Epithelial cell of proximal tubule (primary cell): ENCODE measurements around the gene SMOC2. TPM values are rescaled to one million over a fixed set of nuclear protein-coding genes. Genes with fewer than 3 reads are reported as not detected.

Experiments used
- DNase-seq: peaks from one replicate; pipeline ENCODE4 v3.0.0-alpha.2; 2011; ENCODE audit warnings: low read depth
- H3K4me3 ChIP-seq: 2 replicates; pipeline ENCODE4 v1.5.1; 2011; ENCODE audit warnings: low read depth, mild to moderate bottlenecking, low read length
- total RNA-seq: library from RNA; depleted of rRNA; stranded (reverse); fragments of >200 nt; gene quantifications from 2 replicates; pipeline ENCODE4 v1.2.3, GENCODE V29; 2015
- TF ChIP-seq, protein P1 (sequence below): conservative IDR thresholded peaks from 2 replicates; pipeline ENCODE4 v1.5.1; 2012; ENCODE audit warnings: low read depth, mild to moderate bottlenecking, low read length

The SMOC2 gene
- total RNA-seq, 1 donor from 2014 or later: 0.35 TPM

DNA sequence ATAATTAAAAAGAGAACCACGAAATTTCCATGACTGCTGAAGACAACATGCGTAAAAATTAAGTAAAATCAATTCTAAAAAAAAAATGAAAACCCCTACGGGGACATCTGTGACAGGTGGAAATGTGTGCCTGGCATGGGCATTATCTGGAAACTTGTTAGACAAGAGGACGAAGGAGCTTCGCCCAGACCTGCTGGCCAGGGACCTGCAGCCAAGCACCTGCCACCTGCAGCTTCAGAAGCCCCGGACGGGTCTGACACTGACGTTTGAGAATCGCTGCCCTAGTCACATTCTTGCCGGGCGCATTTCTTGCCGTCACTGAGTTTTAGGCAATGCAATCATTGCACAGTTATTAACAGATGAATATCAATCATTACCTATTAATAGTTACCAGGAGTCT lies 140.3 kb downstream of the SMOC2 start:
- no peak overlapping the region for H3K4me3 ChIP-seq
- TF ChIP-seq, protein P1, sequence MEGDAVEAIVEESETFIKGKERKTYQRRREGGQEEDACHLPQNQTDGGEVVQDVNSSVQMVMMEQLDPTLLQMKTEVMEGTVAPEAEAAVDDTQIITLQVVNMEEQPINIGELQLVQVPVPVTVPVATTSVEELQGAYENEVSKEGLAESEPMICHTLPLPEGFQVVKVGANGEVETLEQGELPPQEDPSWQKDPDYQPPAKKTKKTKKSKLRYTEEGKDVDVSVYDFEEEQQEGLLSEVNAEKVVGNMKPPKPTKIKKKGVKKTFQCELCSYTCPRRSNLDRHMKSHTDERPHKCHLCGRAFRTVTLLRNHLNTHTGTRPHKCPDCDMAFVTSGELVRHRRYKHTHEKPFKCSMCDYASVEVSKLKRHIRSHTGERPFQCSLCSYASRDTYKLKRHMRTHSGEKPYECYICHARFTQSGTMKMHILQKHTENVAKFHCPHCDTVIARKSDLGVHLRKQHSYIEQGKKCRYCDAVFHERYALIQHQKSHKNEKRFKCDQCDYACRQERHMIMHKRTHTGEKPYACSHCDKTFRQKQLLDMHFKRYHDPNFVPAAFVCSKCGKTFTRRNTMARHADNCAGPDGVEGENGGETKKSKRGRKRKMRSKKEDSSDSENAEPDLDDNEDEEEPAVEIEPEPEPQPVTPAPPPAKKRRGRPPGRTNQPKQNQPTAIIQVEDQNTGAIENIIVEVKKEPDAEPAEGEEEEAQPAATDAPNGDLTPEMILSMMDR: no peak
- DNase-seq: no peak

DNA sequence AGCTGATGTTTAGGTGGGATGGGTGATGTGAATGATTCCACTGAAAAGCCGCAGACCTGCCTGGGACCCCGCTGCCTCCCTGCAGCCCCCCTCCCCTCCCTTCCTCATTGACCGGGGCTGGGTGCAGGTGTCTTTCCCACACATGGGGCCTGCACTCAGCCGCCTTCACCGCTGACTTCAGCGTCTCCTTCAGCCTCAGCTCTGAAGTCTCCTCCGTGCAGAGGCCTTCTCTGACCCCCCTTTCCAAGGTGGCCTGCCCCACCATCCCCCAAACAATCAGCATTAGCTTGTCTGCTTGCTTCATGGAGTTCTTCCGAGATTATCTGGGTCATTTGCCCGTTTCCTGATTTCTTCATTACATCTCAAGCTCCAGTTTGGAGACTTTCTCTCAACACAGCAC lies 140.7 kb downstream of the SMOC2 start:
- H3K4me3 ChIP-seq: no peak overlapping the region
- DNase-seq: no peak
- TF ChIP-seq, protein P1: no peak

DNA sequence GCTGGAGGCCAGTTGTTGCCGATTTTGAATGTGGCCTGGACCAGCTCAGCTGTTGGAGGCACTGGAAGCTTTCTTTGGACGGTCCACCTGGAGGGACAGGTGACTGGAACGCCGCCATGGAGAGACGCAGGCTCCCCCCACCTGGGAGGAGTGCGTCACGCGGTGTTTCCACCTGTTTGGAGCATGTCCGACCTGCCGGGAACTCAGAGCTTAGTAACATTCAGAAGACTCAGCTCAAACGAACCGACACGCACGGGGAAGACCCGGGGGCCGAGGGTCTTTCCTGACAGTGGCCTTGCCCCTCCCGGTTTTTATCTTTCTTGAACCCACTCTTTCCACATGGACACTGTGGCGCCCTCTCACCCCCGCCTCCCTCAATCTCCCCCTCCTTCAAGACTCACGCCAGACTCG lies 141.6 kb downstream of the SMOC2 start:
- no peak overlapping the region for H3K4me3 ChIP-seq
- no peak for DNase-seq
- TF ChIP-seq, protein P1: no peak

DNA sequence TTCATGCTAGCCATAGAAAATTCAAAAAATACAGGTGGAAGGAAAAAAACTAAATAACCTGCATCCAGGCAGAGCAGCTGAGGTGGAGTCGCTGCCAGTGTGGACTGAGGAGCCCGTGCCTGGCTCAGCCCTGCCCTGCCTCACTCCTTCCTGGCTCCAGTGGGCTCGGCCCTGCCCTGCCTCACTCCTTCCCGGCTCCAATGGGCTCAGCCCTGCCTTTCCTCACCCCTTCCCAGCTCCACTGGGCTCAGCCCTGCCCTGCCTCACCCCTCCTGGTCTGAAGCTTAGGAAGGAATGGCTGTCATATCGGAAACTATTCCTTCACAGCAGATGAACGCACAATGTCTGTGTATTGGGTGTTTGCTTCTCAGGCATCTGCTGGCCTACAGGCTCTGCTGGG lies 142.1 kb downstream of the SMOC2 start:
- H3K4me3 ChIP-seq: no peak overlapping the region
- no peak for DNase-seq
- TF ChIP-seq, protein P1: no peak

DNA sequence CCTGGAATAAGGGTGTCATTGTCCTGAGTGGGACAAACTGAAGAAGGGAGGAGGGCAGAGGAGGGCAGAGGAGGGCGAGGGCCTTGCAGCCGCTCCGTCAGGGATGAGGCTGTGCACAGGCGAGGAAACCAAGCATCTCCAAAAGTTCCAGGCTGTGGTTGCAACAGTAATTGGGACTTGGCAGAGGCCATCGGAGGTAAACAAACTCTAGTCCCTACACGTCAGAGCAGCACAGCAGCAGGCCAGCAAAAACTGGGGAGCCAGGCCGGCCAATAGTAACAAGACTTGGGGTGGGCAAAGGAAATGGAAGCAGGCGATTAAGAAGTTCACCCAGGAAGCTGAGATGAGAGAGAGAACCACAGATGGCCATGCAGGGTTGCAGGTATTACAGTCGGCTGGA lies 142.8 kb downstream of the SMOC2 start:
- no peak for DNase-seq
- TF ChIP-seq, protein P1: no peak
- H3K4me3 ChIP-seq: no peak overlapping the region

DNA sequence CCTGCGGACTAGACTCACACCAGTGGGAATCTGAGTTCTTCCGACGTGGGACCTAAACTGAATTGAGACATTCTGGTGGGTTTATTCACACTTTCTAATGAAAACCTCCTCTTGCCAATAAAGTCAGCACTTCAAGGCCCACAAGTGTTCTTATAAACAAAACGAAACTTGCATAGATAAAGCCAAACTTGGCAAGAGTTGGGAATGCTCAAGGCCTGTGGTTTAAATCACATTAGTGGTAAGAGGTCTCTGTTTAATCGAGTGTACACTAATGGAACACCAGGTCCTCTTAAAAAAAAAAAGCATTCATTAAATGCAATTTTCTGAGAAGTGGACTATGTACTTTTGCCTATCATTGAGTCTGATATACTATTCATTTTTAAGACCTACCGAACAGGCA lies 143.3 kb downstream of the SMOC2 start:
- TF ChIP-seq, protein P1: no peak
- no peak for DNase-seq
- no peak overlapping the region for H3K4me3 ChIP-seq

DNA sequence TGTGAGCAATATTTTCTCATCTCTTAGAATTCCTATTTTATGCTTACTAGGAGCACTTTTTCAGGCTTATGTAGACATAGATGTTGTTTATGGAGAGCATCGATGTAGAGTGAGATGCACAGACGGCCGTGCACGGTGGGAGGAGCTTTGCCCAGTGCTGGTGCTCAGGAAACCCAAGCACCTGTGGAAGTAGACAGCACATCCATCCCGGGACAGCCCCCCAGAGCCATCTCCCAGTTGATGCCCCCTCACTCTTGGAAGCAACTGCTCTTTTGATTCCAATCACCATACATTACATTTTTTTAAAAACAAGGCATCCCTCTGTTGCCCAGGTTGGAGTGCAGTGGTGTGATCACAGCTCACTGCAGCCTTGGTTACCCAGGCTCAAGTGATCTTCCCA lies 143.7 kb downstream of the SMOC2 start:
- TF ChIP-seq, protein P1: no peak
- no peak overlapping the region for H3K4me3 ChIP-seq
- no peak for DNase-seq
